ENCODE measurements around the gene C4A. TPM values are rescaled to one million over a fixed set of nuclear protein-coding genes. Genes with fewer than 3 reads are reported as not detected.
A peak's percentile ranks its signal among the peaks of the same experiment; 100 is the strongest.

The C4A gene
- total RNA-seq, 1 experiment from 2014 or later: 4.3 TPM

DNA sequence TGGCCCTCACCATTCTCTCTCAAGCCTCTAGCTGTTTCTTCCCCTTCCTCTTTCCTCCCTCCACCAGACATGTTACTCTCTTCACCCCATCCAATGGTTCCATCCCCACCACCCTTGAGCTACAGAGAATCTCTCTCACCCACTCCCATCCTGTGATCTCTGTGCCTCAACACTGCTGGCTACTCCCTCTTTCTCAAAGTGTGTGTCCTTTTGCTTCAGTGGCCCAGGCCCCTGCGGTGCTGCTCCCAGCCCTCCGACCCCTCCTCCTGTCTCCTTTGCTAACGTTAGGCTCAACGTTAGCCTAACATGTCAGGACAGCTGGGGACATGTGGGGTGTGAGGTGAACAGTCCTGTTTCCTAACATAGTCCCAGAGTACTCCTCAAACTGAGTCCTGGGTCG is 29.0 kb upstream of the C4A start:
- Histone ChIP-seq H3K23me2 (ENCODE audit: insufficient read length, low read depth, low read length, poor library complexity, severe bottlenecking) (no peaks in the 10 kb centered on the region), H3K4me2 (ENCODE audit: insufficient read depth, insufficient read length, low read length) (no peak overlapping the region), H2BK15ac (ENCODE audit: low read depth, low read length) (no peak overlapping the region), H3K4ac (ENCODE audit: low read depth, low read length) (no peak overlapping the region), H2BK5ac (ENCODE audit: insufficient read length, low read length) (no peak overlapping the region), H2BK12ac (ENCODE audit: insufficient read length, low read depth, low read length) (no peak overlapping the region), H4K5ac (ENCODE audit: insufficient read length, low read depth, low read length) (no peak overlapping the region), H3T11ph (ENCODE audit: low read length) (no peak overlapping the region), H3K9ac (ENCODE audit: extremely low read depth, insufficient read length, low read length) (no peak overlapping the region), H3K18ac (ENCODE audit: insufficient read length, low read depth, low read length) (no peak overlapping the region), H4K20me1 (ENCODE audit: control insufficient read depth, insufficient read depth, insufficient read length) (peaks cover 2% of the 10 kb centered on the region), H3K79me1 (ENCODE audit: insufficient read depth, low read depth, low read length, poor library complexity, severe bottlenecking) (peaks cover under 1% of the 10 kb centered on the region), H4K91ac (ENCODE audit: insufficient read length, low read depth, low read length) (no peak overlapping the region), H3K27ac (ENCODE audit: insufficient read length, low read depth, low read length) (no peak overlapping the region), H3K56ac (ENCODE audit: insufficient read length, low read depth, low read length) (no peak overlapping the region), H2BK20ac (ENCODE audit: low read depth, low read length, poor library complexity, severe bottlenecking) (no peak overlapping the region), H2AK5ac (ENCODE audit: insufficient read length, low read length) (no peak overlapping the region), H3K9me3 (ENCODE audit: control insufficient read depth, low read depth, low read length) (no peaks in the 10 kb centered on the region), H3K14ac (ENCODE audit: insufficient read depth, low read length) (no peak overlapping the region), H3K23ac (ENCODE audit: insufficient read length, low read depth, low read length) (no peak overlapping the region), H4K8ac (replicated peaks; ENCODE audit: insufficient read length, low read depth, low read length) (no peak overlapping the region), H3K79me2 (ENCODE audit: insufficient read depth, low read length) (no peaks in the 10 kb centered on the region; the same call in 1 of the 2 replicates), H2AFZ (ENCODE audit: low read length) (no peak overlapping the region), H3K4me1 (ENCODE audit: insufficient read depth, low read length) (0 out of 2 replicates have a peak, but pooled peaks cover under 1% of the 10 kb centered on the region), H3K27me3 (ENCODE audit: insufficient read depth, low read length) (no peaks in the 10 kb centered on the region), H2BK120ac (ENCODE audit: low read depth, low read length, poor library complexity, severe bottlenecking) (no peak overlapping the region)
- H3K4me1 Mint-ChIP-seq: peaks cover 4% of the 10 kb centered on the region in 2 experiments
- no peak overlapping the region for H3K4me3 Mint-ChIP-seq
- H3K27me3 Mint-ChIP-seq (ENCODE audit: low read depth): peaks cover 10% of the 10 kb centered on the region
- no peak for DNase-seq
- H3K27ac Mint-ChIP-seq: peak overlapping the region in 1 of 3 experiments; percentile 67; a peak in 3 of 7 replicates
- no peaks in the 10 kb centered on the region for H3K9me3 Mint-ChIP-seq
- no CpG with 5 or more reads among the region's 5 CpGs for WGBS (ENCODE audit: extremely low coverage, insufficient read length, low lambda C conversion rate)
- TF ChIP-seq, protein P1, sequence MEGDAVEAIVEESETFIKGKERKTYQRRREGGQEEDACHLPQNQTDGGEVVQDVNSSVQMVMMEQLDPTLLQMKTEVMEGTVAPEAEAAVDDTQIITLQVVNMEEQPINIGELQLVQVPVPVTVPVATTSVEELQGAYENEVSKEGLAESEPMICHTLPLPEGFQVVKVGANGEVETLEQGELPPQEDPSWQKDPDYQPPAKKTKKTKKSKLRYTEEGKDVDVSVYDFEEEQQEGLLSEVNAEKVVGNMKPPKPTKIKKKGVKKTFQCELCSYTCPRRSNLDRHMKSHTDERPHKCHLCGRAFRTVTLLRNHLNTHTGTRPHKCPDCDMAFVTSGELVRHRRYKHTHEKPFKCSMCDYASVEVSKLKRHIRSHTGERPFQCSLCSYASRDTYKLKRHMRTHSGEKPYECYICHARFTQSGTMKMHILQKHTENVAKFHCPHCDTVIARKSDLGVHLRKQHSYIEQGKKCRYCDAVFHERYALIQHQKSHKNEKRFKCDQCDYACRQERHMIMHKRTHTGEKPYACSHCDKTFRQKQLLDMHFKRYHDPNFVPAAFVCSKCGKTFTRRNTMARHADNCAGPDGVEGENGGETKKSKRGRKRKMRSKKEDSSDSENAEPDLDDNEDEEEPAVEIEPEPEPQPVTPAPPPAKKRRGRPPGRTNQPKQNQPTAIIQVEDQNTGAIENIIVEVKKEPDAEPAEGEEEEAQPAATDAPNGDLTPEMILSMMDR (conservative IDR thresholded peaks at IDR 0.05): no peak
- H3K36me3 Mint-ChIP-seq (ENCODE audit: insufficient read depth in 1 of 3, low read depth in 3 of 3): peaks cover 23 to 66% (median 61%) of the 10 kb centered on the region in 3 experiments

Measured in H9 (cell line).